Uterus (tissue), 4 donors: ENCODE measurements around the gene CENPO. TPM values are rescaled to one million over a fixed set of nuclear protein-coding genes. Genes with fewer than 3 reads are reported as not detected.
A peak's percentile ranks its signal among the peaks of the same experiment; 100 is the strongest.

ENCODE experiments used
- DNase-seq, 2 donors: peaks; one replicate each; pipeline ENCODE4 v3.0.0-alpha.2; 2019 to 2020
- H3K27ac ChIP-seq, 2 donors: fragments of 200-600 bp; sonication (generic); 1 replicate in 1 of 2; 2 replicates in 1 of 2; pipeline ENCODE4 v1.5.1; 2016 to 2018
- H3K27me3 ChIP-seq, 2 donors: fragments of 200-600 bp; sonication (generic); one replicate each; pipeline ENCODE4 v1.5.1; 2018 to 2019; ENCODE audit warnings: control low read depth in 1 of 2
- H3K36me3 ChIP-seq, 2 donors: fragments of 200-600 bp; sonication (generic); one replicate each; pipeline ENCODE4 v1.5.1; 2019; ENCODE audit warnings: control low read depth in 1 of 2
- H3K4me1 ChIP-seq, 2 donors: fragments of 200-600 bp; sonication (generic); one replicate each; pipeline ENCODE4 v1.5.1; 2018 to 2019; ENCODE audit warnings: control low read depth in 1 of 2
- H3K4me3 ChIP-seq, 2 donors: fragments of 200-600 bp; sonication (generic); 1 replicate in 1 of 2; 2 replicates in 1 of 2; pipeline ENCODE4 v1.5.1; 2018 to 2019; ENCODE audit warnings: mild to moderate bottlenecking in 1 of 2
- H3K9me3 ChIP-seq, 2 donors: fragments of 200-600 bp; sonication (generic); one replicate each; pipeline ENCODE4 v1.5.1; 2019; ENCODE audit warnings: control low read depth in 1 of 2
- CTCF ChIP-seq, 4 experiments: fragments of 200-600 bp in 2 of 4; fragments of 450-650 bp in 2 of 4; sonication (generic) in 2 of 4; IDR thresholded peaks; one replicate each; pipeline ENCODE4 v1.5.1; 2016 to 2019; ENCODE audit warnings: antibody characterized with exemption in 4 of 4, mild to moderate bottlenecking in 2 of 4, moderate library complexity in 1 of 4
- POLR2A ChIP-seq, 2 donors: fragments of 450-650 bp; IDR thresholded peaks; one replicate each; pipeline ENCODE4 v1.6.1; 2016; ENCODE audit warnings: antibody characterized with exemption in 2 of 2, mild to moderate bottlenecking in 1 of 2, moderate library complexity in 1 of 2
- intact Hi-C: fragments of 100-400 bp; cut with DNase I; formaldehyde crosslinking; loops from one replicate; pipeline ENCODE4 v1.15.1; 2023; ENCODE audit warnings: low total_unique reads
- total RNA-seq, 4 donors: library from RNA; depleted of rRNA in 3 of 4; stranded (reverse); fragments of >200 nt in 3 of 4; gene quantifications; one replicate each; pipeline versions ENCODE4 v1.1.0 to v1.2.4, GENCODE V29; 2014 to 2023
- donor health status: DM: yes; HTN: yes; CAD: no.

The CENPO gene
- total RNA-seq, 4 donors from 2014 or later: 1.0 to 16.0 (median 2.2) TPM

GRCh38 chr2:24858996-24859395, 65.8 kb downstream of the CENPO start:
- Histone ChIP-seq H3K27me3 (no peaks in the 10 kb centered on the region), H3K36me3 (no peaks in the 10 kb centered on the region), H3K4me1 (peaks cover 18 to 22% of the 10 kb centered on the region in 2 donors), H3K4me3 (no peak overlapping the region), H3K9me3 (no peaks in the 10 kb centered on the region), H3K27ac (no peak overlapping the region)
- no peak for TF ChIP-seq CTCF (IDR thresholded peaks at IDR 0.05)
- no peak for TF ChIP-seq POLR2A (IDR thresholded peaks at IDR 0.05)
- intact Hi-C loops: no loop called here
- no peak for DNase-seq

GRCh38 chr2:24859968-24860600, 66.9 kb downstream of the CENPO start:
- peaks cover 18 to 21% of the 10 kb centered on the region in 2 donors for H3K4me1 ChIP-seq
- DNase-seq: no peak
- H3K9me3 ChIP-seq: no peaks in the 10 kb centered on the region
- peak overlapping the region in 1 of 2 donors; percentile 81 for H3K27ac ChIP-seq
- H3K27me3 ChIP-seq: no peaks in the 10 kb centered on the region
- intact Hi-C loops: no loop called here
- no peak overlapping the region for H3K4me3 ChIP-seq
- H3K36me3 ChIP-seq: no peaks in the 10 kb centered on the region
- TF ChIP-seq CTCF (IDR thresholded peaks at IDR 0.05): no peak
- TF ChIP-seq POLR2A (IDR thresholded peaks at IDR 0.05): no peak

- Histone ChIP-seq H3K27me3 (no peaks in the 10 kb centered on the region), H3K4me1 (peaks cover 16 to 18% of the 10 kb centered on the region in 2 donors), H3K4me3 (no peak overlapping the region), H3K27ac (peak overlapping the region in 1 of 2 donors; percentile 81), H3K9me3 (no peaks in the 10 kb centered on the region), H3K36me3 (no peaks in the 10 kb centered on the region)
- intact Hi-C loops: no loop called here
- DNase-seq: no peak
- TF ChIP-seq CTCF (IDR thresholded peaks at IDR 0.05) (no peak), POLR2A (IDR thresholded peaks at IDR 0.05) (no peak)
These were observed 67.4 kb downstream of the CENPO start for GRCh38 chr2:24860631-24861030.

GRCh38 chr2:24861500-24861899, 68.3 kb downstream of the CENPO start:
- H3K36me3 ChIP-seq: no peaks in the 10 kb centered on the region
- no peak for DNase-seq
- H3K27ac ChIP-seq: peak overlapping the region; percentile 31 to 81
- H3K27me3 ChIP-seq: no peaks in the 10 kb centered on the region
- intact Hi-C loops: no loop called here
- TF ChIP-seq POLR2A (IDR thresholded peaks at IDR 0.05) (no peak), CTCF (IDR thresholded peaks at IDR 0.05) (no peak)
- H3K4me3 ChIP-seq: no peak overlapping the region
- H3K9me3 ChIP-seq: no peaks in the 10 kb centered on the region
- peaks cover 8 to 15% of the 10 kb centered on the region in 2 donors for H3K4me1 ChIP-seq

GRCh38 chr2:24863641-24864040, 70.4 kb downstream of the CENPO start:
- Histone ChIP-seq H3K4me1 (peaks cover 6 to 8% of the 10 kb centered on the region in 2 donors), H3K27ac (peak overlapping the region in 1 of 2 donors; percentile 17), H3K9me3 (no peaks in the 10 kb centered on the region), H3K36me3 (no peaks in the 10 kb centered on the region), H3K4me3 (no peak overlapping the region), H3K27me3 (no peaks in the 10 kb centered on the region)
- no peak for DNase-seq
- intact Hi-C loops: no loop called here
- no peak for TF ChIP-seq POLR2A (IDR thresholded peaks at IDR 0.05)
- TF ChIP-seq CTCF (IDR thresholded peaks at IDR 0.05): no peak
